Measurements from ENCODE around the gene ZNF865.
A peak's percentile ranks its signal among the peaks of the same experiment; 100 is the strongest.

The ZNF865 gene

DNA sequence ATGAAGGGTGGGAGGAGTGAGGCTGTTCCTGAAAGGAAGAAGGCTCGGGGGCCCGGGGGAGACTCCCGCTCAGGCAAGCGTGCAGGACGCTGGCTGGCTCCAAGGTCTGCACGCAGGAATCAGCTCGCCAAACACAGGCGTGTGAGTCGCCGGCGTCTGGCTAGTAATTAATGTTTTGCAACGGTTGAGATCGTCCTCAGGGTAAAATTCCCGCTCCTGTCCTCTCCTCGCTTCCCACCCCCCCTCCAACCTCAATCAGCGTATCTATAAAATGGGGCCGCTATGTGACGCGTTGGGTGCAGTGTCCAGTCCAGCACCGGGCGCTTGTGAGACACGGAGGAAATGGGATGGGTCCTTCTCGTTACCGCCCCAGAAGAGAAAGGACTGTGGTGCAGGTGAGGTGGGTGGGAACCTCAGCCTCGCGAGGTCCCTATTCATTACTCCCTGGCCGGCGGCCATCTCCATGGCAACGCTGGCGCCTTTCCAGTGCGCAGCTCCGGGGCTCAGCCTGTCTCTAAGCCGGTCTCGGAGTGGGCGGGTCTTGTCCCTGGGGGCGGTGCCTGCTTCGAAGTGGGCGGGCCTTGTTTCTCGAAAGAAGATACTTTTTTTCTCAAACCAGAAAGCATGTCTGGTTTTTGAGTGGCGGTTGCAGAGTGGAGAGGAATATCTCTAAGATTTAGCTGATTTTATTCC is 18.3 kb upstream of the ZNF865 start:
- peak; percentile 89 to 98 (median 90) for DNase-seq (ENCODE audit: low read depth in 2 of 3, low spot score in 1 of 3)

- no peak for DNase-seq (ENCODE audit: low read depth in 2 of 3, low spot score in 1 of 3)
Measured at GRCh38 chr19:55588738-55589137, 16.7 kb upstream of the ZNF865 start.

- no peak for DNase-seq (ENCODE audit: low read depth in 2 of 3, low spot score in 1 of 3)
Measured at GRCh38 chr19:55590109-55590508, 15.3 kb upstream of the ZNF865 start.

DNA sequence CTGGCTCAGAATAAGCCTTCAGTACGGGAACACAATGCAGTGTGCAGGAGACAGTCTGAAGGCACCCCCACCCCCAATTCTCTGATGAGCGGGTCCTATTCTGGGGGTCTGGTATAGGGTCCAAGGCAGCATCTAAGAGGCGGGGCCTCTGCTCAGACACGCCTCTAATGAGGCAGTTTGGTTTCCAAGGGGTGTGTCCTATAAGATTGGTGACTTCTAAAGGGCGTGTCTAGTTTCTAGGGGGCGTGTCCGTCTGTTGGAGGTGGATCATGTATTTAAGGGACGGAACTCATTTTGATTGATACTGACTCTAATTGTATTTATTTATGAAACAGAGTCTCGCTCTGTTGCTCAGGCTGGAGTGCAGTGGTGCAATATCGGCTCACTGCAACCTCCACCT is 14.8 kb upstream of the ZNF865 start:
- no peak for DNase-seq (ENCODE audit: low read depth in 2 of 3, low spot score in 1 of 3)

DNA sequence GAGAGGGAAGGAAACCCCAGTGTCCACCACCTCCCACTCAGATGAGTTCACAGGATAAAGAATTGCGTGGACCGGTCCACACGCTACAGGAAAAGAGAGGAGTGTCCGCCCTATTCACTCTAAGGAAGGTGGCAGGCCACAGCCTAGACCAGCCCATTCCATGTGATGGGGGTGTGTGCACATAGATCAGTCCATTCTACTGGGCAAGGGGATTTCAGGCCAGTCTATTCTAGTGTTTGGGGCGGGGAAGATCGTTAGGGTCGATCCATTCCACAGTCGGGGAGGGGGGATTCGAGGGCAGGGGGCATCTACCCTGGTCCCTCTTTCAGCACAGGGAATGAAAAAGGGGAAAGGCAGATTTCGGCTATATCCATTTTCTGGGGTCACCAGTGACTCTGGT is 13.9 kb upstream of the ZNF865 start:
- no peak for DNase-seq (ENCODE audit: low read depth in 2 of 3, low spot score in 1 of 3)

- DNase-seq (ENCODE audit: low read depth in 2 of 3, low spot score in 1 of 3) = no peak
Measured at GRCh38 chr19:55592391-55593090, 12.9 kb upstream of the ZNF865 start.

DNA sequence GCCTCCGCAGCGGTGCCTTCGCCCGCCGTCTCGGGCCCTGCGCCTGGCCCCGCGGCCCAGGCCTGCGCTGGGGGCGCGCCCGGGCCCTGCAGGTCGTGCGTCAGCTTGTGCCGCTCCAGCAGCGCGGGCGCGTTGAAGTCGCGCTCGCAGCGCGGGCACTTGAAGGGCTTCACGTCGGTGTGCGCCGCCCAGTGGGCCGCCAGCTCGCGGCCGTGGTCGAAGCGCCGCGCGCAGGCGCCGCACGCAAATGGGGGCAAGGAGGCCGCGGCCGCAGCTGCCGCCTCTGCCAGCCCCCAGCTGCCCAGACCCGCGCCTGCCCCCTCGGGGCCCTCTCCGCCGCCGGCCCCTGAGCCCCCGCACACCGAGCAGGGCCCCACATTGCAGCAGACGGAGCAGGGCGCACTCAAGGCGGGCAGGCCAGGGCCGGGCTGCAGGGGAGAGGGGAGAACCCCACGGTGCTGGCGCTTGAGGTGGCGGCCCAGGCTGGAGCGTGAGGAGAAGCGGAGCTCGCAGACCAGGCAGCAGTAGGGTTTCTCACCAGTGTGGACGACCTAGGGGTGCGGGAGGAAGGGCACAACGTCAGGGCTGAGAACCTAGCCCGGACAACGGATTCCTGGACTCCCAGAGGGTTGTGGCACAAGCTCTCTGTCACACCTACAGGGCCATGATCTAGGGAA is 12.2 kb upstream of the ZNF865 start:
- no peak for DNase-seq (ENCODE audit: low read depth in 2 of 3, low spot score in 1 of 3)

- DNase-seq (ENCODE audit: low read depth in 2 of 3, low spot score in 1 of 3) = no peak
Measured at GRCh38 chr19:55594996-55595545, 10.4 kb upstream of the ZNF865 start.

GRCh38 chr19:55596304-55596703 is 9.1 kb upstream of the ZNF865 start:
- no peak for DNase-seq (ENCODE audit: low read depth in 2 of 3, low spot score in 1 of 3)

GRCh38 chr19:55597501-55597921 is 7.9 kb upstream of the ZNF865 start:
- no peak for DNase-seq (ENCODE audit: low read depth in 2 of 3, low spot score in 1 of 3)

- DNase-seq (ENCODE audit: low read depth in 2 of 3, low spot score in 1 of 3) = no peak
Measured at GRCh38 chr19:55598034-55598433, 7.4 kb upstream of the ZNF865 start.

GRCh38 chr19:55598719-55599467 is 6.6 kb upstream of the ZNF865 start:
- DNase-seq (ENCODE audit: low read depth in 2 of 3, low spot score in 1 of 3) = peak; percentile 88 to 99 (median 94)

- peak; percentile 96 to 97 (median 96) for DNase-seq (ENCODE audit: low read depth in 2 of 3, low spot score in 1 of 3)
Measured at GRCh38 chr19:55599468-55599841, 6.0 kb upstream of the ZNF865 start, which contains the start of gene FIZ1. Gene FIZ1, minus strand, starts transcription at chr19:55599517. Its CDS starts 1,652 bp downstream, at chr19:55597865.

DNA sequence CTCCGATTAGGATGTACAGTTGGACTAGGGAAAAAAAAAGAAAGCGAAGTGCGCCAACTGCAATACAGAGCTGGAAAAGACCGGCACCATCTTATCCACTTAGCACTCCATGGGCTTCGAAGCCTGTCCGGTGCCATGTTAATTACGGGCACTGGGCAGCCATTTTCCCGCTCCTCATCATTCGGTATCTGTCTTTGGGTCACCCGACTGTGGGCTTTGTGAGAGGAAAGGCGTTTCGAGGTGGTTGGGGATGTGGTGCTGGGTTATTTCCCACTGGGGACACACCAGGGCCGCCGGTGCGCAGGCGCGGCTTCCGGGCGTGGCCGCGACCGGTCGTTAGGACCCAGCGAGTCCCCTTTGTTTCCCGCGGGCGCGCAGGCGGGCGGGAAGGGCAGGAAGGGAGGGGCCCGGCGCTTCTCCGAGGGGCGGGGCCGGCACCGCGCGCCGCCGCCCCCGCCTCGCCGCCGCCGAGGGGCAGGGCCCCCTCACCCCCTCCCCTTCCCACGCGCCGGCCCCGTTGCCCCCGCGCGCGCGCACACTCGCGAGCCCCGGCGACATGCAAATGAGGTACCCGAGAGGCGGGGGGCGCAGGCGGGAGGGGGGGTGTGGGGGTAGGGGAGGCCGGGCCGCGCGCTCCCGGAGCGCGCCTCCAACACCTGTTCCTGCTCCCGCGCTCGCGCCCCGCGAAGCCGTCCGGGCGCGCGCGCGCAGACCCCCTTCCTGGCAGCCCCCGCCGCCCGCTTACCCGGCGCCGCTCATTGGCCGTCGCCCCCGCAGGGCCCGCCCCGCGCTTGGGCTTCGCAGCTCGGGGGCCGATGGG is 5.4 kb upstream of the ZNF865 start, which contains the start of gene ZNF524:
TSS of gene ZNF524 (plus strand) at position 447 of the 820 bp plus-strand sequence. CDS start 1,825 bp downstream, outside the sequence.
- DNase-seq (ENCODE audit: low read depth in 2 of 3, low spot score in 1 of 3) = peak; percentile 63 to 80 (median 71)

- no peak for DNase-seq (ENCODE audit: low read depth in 2 of 3, low spot score in 1 of 3)
Measured at GRCh38 chr19:55600662-55601028, 4.8 kb upstream of the ZNF865 start.

GRCh38 chr19:55601084-55601483 is 4.4 kb upstream of the ZNF865 start:
- no peak for DNase-seq (ENCODE audit: low read depth in 2 of 3, low spot score in 1 of 3)

DNA sequence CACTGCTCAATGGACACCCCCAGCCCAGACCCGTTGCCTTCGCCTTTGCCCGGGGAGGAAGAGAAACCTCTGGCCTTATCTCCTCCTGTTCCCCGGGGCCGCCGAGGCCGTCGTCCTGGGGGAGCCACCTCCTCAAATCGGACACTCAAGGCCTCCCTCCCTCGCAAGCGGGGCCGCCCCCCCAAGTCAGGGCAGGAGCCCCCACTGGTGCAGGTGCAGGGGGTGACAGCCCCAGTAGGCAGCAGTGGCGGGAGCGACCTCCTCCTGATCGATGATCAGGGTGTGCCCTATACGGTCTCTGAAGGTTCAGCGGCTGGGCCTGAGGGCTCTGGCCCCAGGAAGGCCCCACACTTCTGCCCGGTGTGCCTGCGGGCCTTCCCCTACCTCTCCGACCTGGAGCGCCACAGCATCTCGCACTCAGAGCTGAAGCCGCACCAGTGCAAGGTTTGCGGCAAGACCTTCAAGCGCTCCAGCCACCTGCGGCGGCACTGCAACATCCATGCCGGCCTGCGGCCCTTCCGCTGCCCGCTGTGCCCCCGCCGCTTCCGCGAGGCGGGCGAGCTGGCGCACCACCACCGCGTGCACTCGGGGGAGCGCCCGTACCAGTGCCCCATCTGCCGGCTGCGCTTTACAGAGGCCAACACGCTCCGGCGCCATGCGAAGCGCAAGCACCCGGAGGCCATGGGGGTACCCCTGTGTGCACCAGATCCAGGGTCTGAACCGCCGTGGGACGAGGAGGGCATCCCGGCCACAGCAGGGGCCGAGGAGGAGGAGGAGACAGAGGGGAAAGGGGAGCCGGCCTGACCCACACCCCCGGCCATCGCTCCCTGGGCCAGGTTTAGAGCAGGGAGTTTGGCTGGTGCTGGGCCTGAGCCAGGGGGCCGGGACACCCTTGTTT is 3.1 kb upstream of the ZNF865 start:
- DNase-seq (ENCODE audit: low read depth in 2 of 3, low spot score in 1 of 3) = no peak

GRCh38 chr19:55603115-55603514 is 2.3 kb upstream of the ZNF865 start:
- no peak for DNase-seq (ENCODE audit: low read depth in 2 of 3, low spot score in 1 of 3)
